Smooth muscle cell (in vitro differentiated cells): Measurements from ENCODE around the gene KRT78. TPM values are rescaled to one million over a fixed set of nuclear protein-coding genes. Genes with fewer than 3 reads are reported as not detected.

Source experiments
- DNase-seq: peaks from one replicate; lab custom pipeline; 2025; ENCODE audit not compliant: unreplicated experiment; lab: John Stamatoyannopoulos, UW
- H2AFZ ChIP-seq: fragments of 200-600 bp; sonication (generic); 2 replicates; pipeline ENCODE4 v1.6.0; 2016; ENCODE audit warnings: antibody characterized with exemption, low read depth, mild to moderate bottlenecking
- H3F3A ChIP-seq: fragments of 200-600 bp; sonication (generic); 2 replicates; pipeline ENCODE4 v1.6.0; 2017; ENCODE audit warnings: antibody characterized with exemption, low read depth
- H3K27ac ChIP-seq: fragments of 200-600 bp; sonication (generic); 2 replicates; pipeline ENCODE4 v1.5.1; 2016; ENCODE audit warnings: low read depth, mild to moderate bottlenecking
- H3K27me3 ChIP-seq: fragments of 200-600 bp; sonication (generic); 2 replicates; pipeline ENCODE4 v1.6.1; 2016; ENCODE audit warnings: low read depth, mild to moderate bottlenecking
- H3K36me3 ChIP-seq: fragments of 200-600 bp; sonication (generic); 2 replicates; pipeline ENCODE4 v1.5.1; 2016; ENCODE audit warnings: low read depth
- H3K4me1 ChIP-seq: fragments of 200-600 bp; sonication (generic); 2 replicates; pipeline ENCODE4 v1.5.1; 2016; ENCODE audit warnings: low read depth
- H3K4me2 ChIP-seq: fragments of 200-600 bp; sonication (generic); 2 replicates; pipeline ENCODE4 v1.6.0; 2016; ENCODE audit warnings: mild to moderate bottlenecking
- H3K4me3 ChIP-seq: fragments of 200-600 bp; sonication (generic); 2 replicates; pipeline ENCODE4 v1.5.1; 2016; ENCODE audit warnings: mild to moderate bottlenecking
- H3K79me2 ChIP-seq: fragments of 200-600 bp; sonication (generic); 2 replicates; pipeline ENCODE4 v1.6.0; 2016; ENCODE audit warnings: low read depth, mild to moderate bottlenecking
- H3K9ac ChIP-seq: fragments of 200-600 bp; sonication (generic); 2 replicates; pipeline ENCODE4 v1.6.0; 2016; ENCODE audit warnings: low read depth
- H3K9me3 ChIP-seq: fragments of 200-600 bp; sonication (generic); replicated peaks from 2 replicates; pipeline ENCODE4 v1.5.1; 2016; ENCODE audit warnings: low read depth
- H4K20me1 ChIP-seq: fragments of 200-600 bp; sonication (generic); 2 replicates; pipeline ENCODE4 v1.6.0; 2016; ENCODE audit warnings: low read depth
- WGBS: methylation state at CpG from one replicate; pipeline ENCODE4 v1.1.7; 2016; ENCODE audit warnings: low lambda C conversion rate; 5-methylcytosine and 5-hydroxymethylcytosine counted together
- polyA plus RNA-seq: library from polyadenylated mRNA; unstranded; fragments of >200 nt; fragmentation: Nextera tagmentation; extraction: Ambion mirVana; gene quantifications from 2 replicates; pipeline ENCODE4 v1.2.1, GENCODE V29; 2016
- total RNA-seq: library from RNA; depleted of rRNA; stranded (reverse); fragments of >200 nt; gene quantifications from 2 replicates; pipeline ENCODE4 v1.2.3, GENCODE V29; 2014
- TF ChIP-seq, protein P1 (sequence below): fragments of 200-600 bp; sonication (generic); IDR thresholded peaks from 2 replicates; pipeline ENCODE4 v1.5.1; 2017; ENCODE audit warnings: borderline replicate concordance, mild to moderate bottlenecking, antibody characterized with exemption; ENCODE audit not compliant: insufficient read depth, poor library complexity, severe bottlenecking

The KRT78 gene
- total and polyA plus RNA-seq, 2 experiments from 2014 or later: 1.6 to 2.7 TPM

DNA sequence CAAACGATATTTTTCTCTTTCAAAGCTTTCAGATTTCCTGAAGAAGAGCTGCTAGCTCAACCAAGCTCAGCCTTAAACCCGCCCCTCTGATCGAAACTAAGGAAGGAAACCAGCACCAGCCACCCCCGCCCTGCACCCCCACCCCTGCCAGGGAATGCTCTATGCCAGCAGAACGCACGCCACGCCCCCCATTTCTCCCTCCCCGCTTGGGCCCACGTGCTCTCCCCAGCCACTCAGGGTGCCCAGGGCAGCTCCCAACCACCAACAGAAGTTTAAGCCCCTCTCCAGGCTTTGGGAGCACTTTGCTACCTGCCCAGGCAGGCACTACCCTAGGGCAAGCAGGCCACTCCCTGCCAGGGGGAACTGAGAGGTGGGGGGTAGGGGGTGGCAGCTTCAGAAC lies 18.8 kb upstream of the KRT78 start:
- Histone ChIP-seq H4K20me1 (no peaks in the 10 kb centered on the region), H3K79me2 (no peaks in the 10 kb centered on the region), H3K9ac (no peak overlapping the region), H3K4me1 (peaks cover 7% of the 10 kb centered on the region), H3F3A (peaks cover 10% of the 10 kb centered on the region), H3K27ac (no peak overlapping the region), H3K4me2 (no peak overlapping the region), H3K27me3 (no peaks in the 10 kb centered on the region), H2AFZ (no peak overlapping the region), H3K4me3 (no peak overlapping the region), H3K9me3 (no peaks in the 10 kb centered on the region), H3K36me3 (no peaks in the 10 kb centered on the region)
- DNase-seq: no peak
- TF ChIP-seq, protein P1, sequence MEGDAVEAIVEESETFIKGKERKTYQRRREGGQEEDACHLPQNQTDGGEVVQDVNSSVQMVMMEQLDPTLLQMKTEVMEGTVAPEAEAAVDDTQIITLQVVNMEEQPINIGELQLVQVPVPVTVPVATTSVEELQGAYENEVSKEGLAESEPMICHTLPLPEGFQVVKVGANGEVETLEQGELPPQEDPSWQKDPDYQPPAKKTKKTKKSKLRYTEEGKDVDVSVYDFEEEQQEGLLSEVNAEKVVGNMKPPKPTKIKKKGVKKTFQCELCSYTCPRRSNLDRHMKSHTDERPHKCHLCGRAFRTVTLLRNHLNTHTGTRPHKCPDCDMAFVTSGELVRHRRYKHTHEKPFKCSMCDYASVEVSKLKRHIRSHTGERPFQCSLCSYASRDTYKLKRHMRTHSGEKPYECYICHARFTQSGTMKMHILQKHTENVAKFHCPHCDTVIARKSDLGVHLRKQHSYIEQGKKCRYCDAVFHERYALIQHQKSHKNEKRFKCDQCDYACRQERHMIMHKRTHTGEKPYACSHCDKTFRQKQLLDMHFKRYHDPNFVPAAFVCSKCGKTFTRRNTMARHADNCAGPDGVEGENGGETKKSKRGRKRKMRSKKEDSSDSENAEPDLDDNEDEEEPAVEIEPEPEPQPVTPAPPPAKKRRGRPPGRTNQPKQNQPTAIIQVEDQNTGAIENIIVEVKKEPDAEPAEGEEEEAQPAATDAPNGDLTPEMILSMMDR: no peak
- WGBS: 78% methylated on average over 9 of the region's 9 CpGs

DNA sequence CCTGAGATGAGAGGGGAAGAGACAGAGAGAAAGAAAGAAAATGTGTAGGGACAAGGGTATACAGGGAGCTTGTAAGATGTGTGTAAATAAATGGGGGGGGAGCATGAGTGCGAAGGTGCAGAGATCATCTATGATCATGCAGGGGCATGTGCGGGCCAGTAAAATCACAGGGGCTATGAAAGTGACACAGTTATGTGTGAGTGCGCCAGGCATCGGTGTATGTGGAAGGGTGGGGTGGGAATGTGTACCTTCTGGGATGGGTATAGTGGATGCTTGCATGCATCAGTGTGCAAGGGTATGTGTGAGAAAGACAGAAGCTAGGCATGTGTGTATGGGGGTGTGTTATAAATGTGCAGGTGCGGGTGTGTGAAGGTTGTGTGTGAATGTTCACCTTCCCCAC lies 18.4 kb upstream of the KRT78 start:
- no peaks in the 10 kb centered on the region for H3K79me2 ChIP-seq
- H3K36me3 ChIP-seq: no peaks in the 10 kb centered on the region
- no peak for DNase-seq
- H3K9ac ChIP-seq: no peak overlapping the region
- H4K20me1 ChIP-seq: no peaks in the 10 kb centered on the region
- no peak overlapping the region for H2AFZ ChIP-seq
- TF ChIP-seq, protein P1: no peak
- no peak overlapping the region for H3K4me2 ChIP-seq
- no peaks in the 10 kb centered on the region for H3K9me3 ChIP-seq
- peaks cover 7% of the 10 kb centered on the region for H3K4me1 ChIP-seq
- 97% methylated on average over 5 of the region's 5 CpGs for WGBS
- no peaks in the 10 kb centered on the region for H3K27me3 ChIP-seq
- no peak overlapping the region for H3K27ac ChIP-seq
- H3K4me3 ChIP-seq: no peak overlapping the region
- peaks cover 10% of the 10 kb centered on the region for H3F3A ChIP-seq

DNA sequence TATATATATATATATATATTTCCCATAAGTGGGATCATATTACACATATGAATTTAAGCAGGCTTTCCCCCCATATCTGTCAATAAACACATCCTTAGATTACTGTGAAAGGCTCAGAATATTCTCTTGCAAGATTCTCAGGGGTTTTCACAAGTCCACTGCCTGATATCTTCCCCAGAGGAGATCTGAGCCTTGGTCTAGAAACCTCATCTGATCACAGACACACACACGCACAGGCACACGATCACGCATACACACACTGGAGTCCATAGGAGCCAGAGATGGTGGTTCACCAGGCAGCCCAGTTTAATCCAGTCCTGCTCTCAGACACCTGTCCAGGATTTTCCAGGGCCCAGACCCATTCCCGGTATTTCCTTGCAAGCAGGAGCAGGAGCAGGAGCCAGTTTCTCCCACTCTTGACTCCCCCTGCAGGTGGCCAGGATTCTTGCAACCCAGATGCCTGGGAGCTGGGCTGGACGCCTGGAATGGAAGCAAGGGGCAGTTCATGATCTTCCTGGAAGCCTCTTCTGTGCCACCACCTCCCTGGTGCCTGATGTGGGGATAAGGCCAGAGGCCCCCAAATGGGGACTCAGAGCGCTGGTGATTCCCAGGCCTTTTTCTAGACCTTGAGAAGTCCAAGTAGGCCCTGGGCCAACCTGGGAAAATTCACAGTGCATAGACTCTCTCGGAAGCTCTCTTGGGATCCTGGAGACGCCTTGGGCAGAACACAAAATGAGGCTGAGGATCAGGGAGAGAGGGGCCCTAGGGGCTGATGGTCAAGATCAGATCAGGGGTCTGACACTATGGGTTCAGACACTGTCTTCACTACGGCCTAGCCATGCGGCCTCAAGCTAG lies 16.5 kb upstream of the KRT78 start:
- Histone ChIP-seq H4K20me1 (no peaks in the 10 kb centered on the region), H2AFZ (no peak overlapping the region), H3F3A (no peaks in the 10 kb centered on the region), H3K36me3 (no peaks in the 10 kb centered on the region), H3K9ac (no peak overlapping the region), H3K4me2 (no peak overlapping the region), H3K4me1 (no peaks in the 10 kb centered on the region), H3K79me2 (no peaks in the 10 kb centered on the region), H3K4me3 (no peak overlapping the region), H3K27me3 (no peaks in the 10 kb centered on the region), H3K9me3 (no peaks in the 10 kb centered on the region), H3K27ac (no peak overlapping the region)
- WGBS: 47% methylated on average over 10 of the region's 10 CpGs
- peak; percentile 37 for DNase-seq
- TF ChIP-seq, protein P1: peak; percentile 77

DNA sequence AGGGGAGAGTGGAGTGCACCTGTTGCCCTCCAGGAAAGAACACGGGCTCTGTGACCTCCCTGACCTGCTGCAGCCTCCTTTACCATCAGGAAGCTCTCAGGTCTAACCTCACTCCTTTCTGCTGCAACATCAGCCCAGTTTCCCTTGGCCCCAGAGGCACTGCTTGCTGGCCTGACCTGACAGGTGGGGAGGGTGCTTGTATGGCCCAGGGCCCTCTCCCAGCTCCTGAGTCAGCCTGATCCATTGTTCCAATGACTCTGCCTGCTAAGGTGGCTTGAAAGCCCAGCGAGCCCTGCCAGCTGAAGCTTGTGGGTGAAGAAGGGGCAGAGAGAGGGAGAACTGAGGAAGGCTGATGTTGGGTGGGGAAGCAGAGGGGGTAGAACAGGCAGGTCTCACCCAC lies 13.2 kb upstream of the KRT78 start:
- no peaks in the 10 kb centered on the region for H3K4me1 ChIP-seq
- TF ChIP-seq, protein P1: no peak
- no peaks in the 10 kb centered on the region for H3K9me3 ChIP-seq
- no peaks in the 10 kb centered on the region for H3K79me2 ChIP-seq
- H3K4me2 ChIP-seq: no peak overlapping the region
- no peaks in the 10 kb centered on the region for H4K20me1 ChIP-seq
- 78% methylated on average over 2 of the region's 2 CpGs for WGBS
- no peak overlapping the region for H3K9ac ChIP-seq
- H2AFZ ChIP-seq: no peak overlapping the region
- H3K36me3 ChIP-seq: no peaks in the 10 kb centered on the region
- no peak overlapping the region for H3K4me3 ChIP-seq
- no peaks in the 10 kb centered on the region for H3K27me3 ChIP-seq
- no peaks in the 10 kb centered on the region for H3F3A ChIP-seq
- no peak for DNase-seq
- no peak overlapping the region for H3K27ac ChIP-seq
